Measurements from ENCODE around the gene SH3PXD2B. TPM values are rescaled to one million over a fixed set of nuclear protein-coding genes. Genes with fewer than 3 reads are reported as not detected.
"Not testable (repeated sequence)": the region's sequence is repeated elsewhere in the genome, so short reads cannot be mapped to it uniquely, and the experiment has no call there.

The SH3PXD2B gene
- polyA plus RNA-seq, 10 donors: 29.8 to 45.2 (median 34.9) TPM

- no peak for DNase-seq
Measured at GRCh38 chr5:172344855-172345409, 109.4 kb downstream of the SH3PXD2B start.

- DNase-seq: no peak
Measured at GRCh38 chr5:172343741-172344140, 110.6 kb downstream of the SH3PXD2B start.

- DNase-seq: no peak
Measured at GRCh38 chr5:172342918-172343317, 111.4 kb downstream of the SH3PXD2B start.

GRCh38 chr5:172339264-172340180 is 114.8 kb downstream of the SH3PXD2B start:
- DNase-seq: no peak

GRCh38 chr5:172336676-172337285 is 117.5 kb downstream of the SH3PXD2B start:
- peak in 1 of 3 donors; percentile 16 for DNase-seq

- no peak for DNase-seq
Measured at GRCh38 chr5:172336264-172336663, 118.1 kb downstream of the SH3PXD2B start.

GRCh38 chr5:172335721-172336120 is 118.6 kb downstream of the SH3PXD2B start:
- no peak for DNase-seq

- DNase-seq: no peak
Measured at GRCh38 chr5:172334641-172335040, 119.7 kb downstream of the SH3PXD2B start.

- DNase-seq: no peak
Measured at GRCh38 chr5:172334196-172334595, 120.1 kb downstream of the SH3PXD2B start.

- DNase-seq: not testable (repeated sequence)
Measured at GRCh38 chr5:172326901-172327300, 127.4 kb downstream of the SH3PXD2B start.

GRCh38 chr5:172325452-172325851 is 128.9 kb downstream of the SH3PXD2B start:
- DNase-seq: no peak

GRCh38 chr5:172322028-172322965 is 132.0 kb downstream of the SH3PXD2B start:
- DNase-seq: peak in 1 of 3 donors; percentile 42

- no peak for DNase-seq
Measured at GRCh38 chr5:172321593-172321992, 132.7 kb downstream of the SH3PXD2B start.

GRCh38 chr5:172319708-172320441 is 134.4 kb downstream of the SH3PXD2B start:
- no peak for DNase-seq

GRCh38 chr5:172315587-172316493 is 138.5 kb downstream of the SH3PXD2B start:
- no peak for DNase-seq

GRCh38 chr5:172313915-172314314 is 140.4 kb downstream of the SH3PXD2B start:
- peak in 2 of 3 donors; percentile 58 to 77 for DNase-seq

GRCh38 chr5:172312286-172312685 is 142.0 kb downstream of the SH3PXD2B start:
- DNase-seq: no peak

- DNase-seq: no peak
Measured at GRCh38 chr5:172311605-172312004, 142.7 kb downstream of the SH3PXD2B start.

GRCh38 chr5:172311026-172311425 is 143.3 kb downstream of the SH3PXD2B start:
- DNase-seq: no peak

- DNase-seq: no peak
Measured at GRCh38 chr5:172305380-172305779, 148.9 kb downstream of the SH3PXD2B start.
